Measurements from ENCODE around the gene SPINK2.

DNA sequence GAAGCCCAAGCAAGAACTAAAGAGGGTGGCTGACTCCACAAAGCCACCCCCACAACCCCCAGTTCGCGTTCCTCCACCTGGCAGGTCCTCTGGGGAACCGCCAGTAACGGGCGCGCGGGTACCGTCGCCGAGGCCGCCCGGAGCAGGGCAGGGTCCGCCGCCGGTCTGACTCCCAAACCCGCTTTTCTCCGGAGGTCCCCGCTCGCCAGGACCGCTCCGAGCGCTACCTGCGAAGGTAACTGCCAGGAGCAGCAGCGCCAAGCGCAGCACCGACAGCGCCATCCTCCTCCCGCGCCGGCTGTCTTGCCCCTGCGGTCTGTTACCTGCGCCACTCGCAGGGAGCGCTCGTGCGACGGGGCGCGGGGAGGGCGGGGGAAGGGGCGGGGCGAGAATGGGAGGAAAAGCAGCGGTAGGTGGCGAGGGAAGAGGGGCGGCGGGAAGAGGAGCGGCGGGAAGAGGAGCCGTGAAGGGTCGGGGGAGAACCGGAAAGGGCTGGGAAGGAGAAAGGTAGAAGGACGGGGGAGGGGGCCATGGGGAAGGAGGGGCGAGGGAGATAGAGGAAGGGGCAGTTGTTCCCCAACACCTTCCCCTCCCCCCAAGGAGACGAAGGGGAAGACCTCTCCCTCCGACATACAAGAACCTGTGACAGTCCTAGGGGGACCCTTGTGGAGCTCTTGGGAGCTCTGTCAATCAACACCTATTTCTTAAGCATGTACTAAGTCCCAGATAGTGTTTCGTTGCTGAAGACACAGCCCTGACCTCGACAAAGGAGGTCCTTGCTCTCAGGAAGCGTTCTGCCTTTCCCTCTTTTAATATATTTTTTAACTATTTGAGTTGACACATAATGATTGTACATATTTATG, at the start of gene SPINK2:
- TF ChIP-seq CTCF (conservative IDR thresholded peaks at IDR 0.05 in 1 of 2, IDR thresholded peaks at IDR 0.05 in 1 of 2; ENCODE audit: low read depth in 1 of 2, low read length in 2 of 2) (peak in 1 of 2 donors; percentile 3), EZH2 (IDR thresholded peaks at IDR 0.05; ENCODE audit: low read length, missing control alignments) (peak; percentile 22)
